Measurements from ENCODE around the gene GAGE12J.
"Not testable (repeated sequence)": the region's sequence is repeated elsewhere in the genome, so short reads cannot be mapped to it uniquely, and the experiment has no call there.

Gene GAGE12J

GRCh38 chrX:49292400-49293362 lies 29.2 kb upstream of the GAGE12J start:
- peaks cover 16% of the 10 kb centered on the region for H3K4me1 Mint-ChIP-seq (ENCODE audit: low read depth)
- H3K4me3 Mint-ChIP-seq, result no peak overlapping the region
- peaks cover 17% of the 10 kb centered on the region for H3K27me3 Mint-ChIP-seq (ENCODE audit: low read depth)
- H3K9me3 Mint-ChIP-seq, result no peaks in the 10 kb centered on the region
- H3K27ac Mint-ChIP-seq, result peak overlapping the region; percentile 52
- H3K36me3 Mint-ChIP-seq (ENCODE audit: low read depth), result peaks cover 6% of the 10 kb centered on the region

- not testable (repeated sequence) for H3K4me1 Mint-ChIP-seq (ENCODE audit: low read depth); H3K36me3 Mint-ChIP-seq (ENCODE audit: low read depth); H3K4me3 Mint-ChIP-seq; H3K27ac Mint-ChIP-seq; H3K9me3 Mint-ChIP-seq
- H3K27me3 Mint-ChIP-seq (ENCODE audit: low read depth), result peaks cover 25% of the 10 kb centered on the region
Observed at GRCh38 chrX:49299293-49299692, 22.5 kb upstream of the GAGE12J start.

GRCh38 chrX:49300703-49301102 lies 21.1 kb upstream of the GAGE12J start:
- Mint-ChIP-seq H3K27me3 (ENCODE audit: low read depth) (peaks cover 24% of the 10 kb centered on the region), H3K4me1 (ENCODE audit: low read depth) (no peaks in the 10 kb centered on the region), H3K9me3 (no peaks in the 10 kb centered on the region), H3K4me3 (no peak overlapping the region), H3K36me3 (ENCODE audit: low read depth) (no peaks in the 10 kb centered on the region), H3K27ac (no peak overlapping the region)

- peaks cover 22% of the 10 kb centered on the region for H3K27me3 Mint-ChIP-seq (ENCODE audit: low read depth)
- no peak within 1 kb of the TSS for H3K4me3 Mint-ChIP-seq
- no peak within 1 kb of the TSS for H3K27ac Mint-ChIP-seq
- H3K36me3 Mint-ChIP-seq (ENCODE audit: low read depth), result no peaks in the 10 kb centered on the region
- H3K4me1 Mint-ChIP-seq (ENCODE audit: low read depth), result no peaks in the 10 kb centered on the region
- no peaks in the 10 kb centered on the region for H3K9me3 Mint-ChIP-seq
Observed at GRCh38 chrX:49303346-49303745, 18.5 kb upstream of the GAGE12J start, which contains the start of gene GAGE10. Gene GAGE10 (plus strand): TSS chrX:49303646. CDS start chrX:49304860, 1,214 bp downstream.

- not testable (repeated sequence) for H3K36me3 Mint-ChIP-seq (ENCODE audit: low read depth); H3K4me3 Mint-ChIP-seq; H3K9me3 Mint-ChIP-seq; H3K27ac Mint-ChIP-seq
- Mint-ChIP-seq H3K27me3 (ENCODE audit: low read depth) (peaks cover 37% of the 10 kb centered on the region), H3K4me1 (ENCODE audit: low read depth) (peaks cover 16% of the 10 kb centered on the region)
Observed at GRCh38 chrX:49307775-49308174, 14.1 kb upstream of the GAGE12J start.

GRCh38 chrX:49308604-49309269 lies 13.1 kb upstream of the GAGE12J start:
- H3K27ac Mint-ChIP-seq, result peak overlapping the region; percentile 71
- peak overlapping the region; percentile 82 for H3K4me3 Mint-ChIP-seq
- H3K27me3 Mint-ChIP-seq (ENCODE audit: low read depth), result peaks cover 37% of the 10 kb centered on the region
- H3K9me3 Mint-ChIP-seq, result no peaks in the 10 kb centered on the region
- peaks cover 16% of the 10 kb centered on the region for H3K4me1 Mint-ChIP-seq (ENCODE audit: low read depth)
- no peaks in the 10 kb centered on the region for H3K36me3 Mint-ChIP-seq (ENCODE audit: low read depth)

GRCh38 chrX:49309401-49309981 lies 12.3 kb upstream of the GAGE12J start:
- Mint-ChIP-seq H3K4me1 (ENCODE audit: low read depth) (peaks cover 16% of the 10 kb centered on the region), H3K4me3 (peak overlapping the region; percentile 82), H3K27me3 (ENCODE audit: low read depth) (peaks cover 37% of the 10 kb centered on the region), H3K36me3 (ENCODE audit: low read depth) (no peaks in the 10 kb centered on the region), H3K27ac (peak overlapping the region; percentile 71), H3K9me3 (no peaks in the 10 kb centered on the region)

- Mint-ChIP-seq H3K9me3 (no peaks in the 10 kb centered on the region), H3K27me3 (ENCODE audit: low read depth) (peaks cover 42% of the 10 kb centered on the region), H3K36me3 (ENCODE audit: low read depth) (no peaks in the 10 kb centered on the region), H3K4me3 (no peak overlapping the region), H3K4me1 (ENCODE audit: low read depth) (peaks cover 16% of the 10 kb centered on the region), H3K27ac (no peak overlapping the region)
Observed at GRCh38 chrX:49310371-49310770, 11.5 kb upstream of the GAGE12J start.

GRCh38 chrX:49312176-49312575 lies 9.7 kb upstream of the GAGE12J start:
- no peaks in the 10 kb centered on the region for H3K36me3 Mint-ChIP-seq (ENCODE audit: low read depth)
- peaks cover 35% of the 10 kb centered on the region for H3K27me3 Mint-ChIP-seq (ENCODE audit: low read depth)
- H3K27ac Mint-ChIP-seq, result no peak overlapping the region
- H3K4me3 Mint-ChIP-seq, result no peak overlapping the region
- H3K9me3 Mint-ChIP-seq, result no peaks in the 10 kb centered on the region
- H3K4me1 Mint-ChIP-seq (ENCODE audit: low read depth), result peaks cover 16% of the 10 kb centered on the region

GRCh38 chrX:49316085-49316484 lies 5.8 kb upstream of the GAGE12J start:
- H3K9me3 Mint-ChIP-seq, result no peaks in the 10 kb centered on the region
- no peaks in the 10 kb centered on the region for H3K4me1 Mint-ChIP-seq (ENCODE audit: low read depth)
- H3K36me3 Mint-ChIP-seq (ENCODE audit: low read depth), result no peaks in the 10 kb centered on the region
- H3K27ac Mint-ChIP-seq, result no peak overlapping the region
- H3K4me3 Mint-ChIP-seq, result no peak overlapping the region
- peaks cover 8% of the 10 kb centered on the region for H3K27me3 Mint-ChIP-seq (ENCODE audit: low read depth)

GRCh38 chrX:49322266-49322665 lies 429 bp downstream of the GAGE12J start:
- H3K4me3 Mint-ChIP-seq; H3K36me3 Mint-ChIP-seq (ENCODE audit: low read depth); H3K27ac Mint-ChIP-seq; H3K9me3 Mint-ChIP-seq; H3K4me1 Mint-ChIP-seq (ENCODE audit: low read depth); H3K27me3 Mint-ChIP-seq (ENCODE audit: low read depth): not testable (repeated sequence)

- H3K9me3 Mint-ChIP-seq; H3K27me3 Mint-ChIP-seq (ENCODE audit: low read depth); H3K36me3 Mint-ChIP-seq (ENCODE audit: low read depth); H3K27ac Mint-ChIP-seq; H3K4me1 Mint-ChIP-seq (ENCODE audit: low read depth); H3K4me3 Mint-ChIP-seq: not testable (repeated sequence)
Observed at GRCh38 chrX:49323735-49324134, 1.9 kb downstream of the GAGE12J start.

- not testable (repeated sequence) for H3K27me3 Mint-ChIP-seq (ENCODE audit: low read depth); H3K9me3 Mint-ChIP-seq; H3K27ac Mint-ChIP-seq; H3K36me3 Mint-ChIP-seq (ENCODE audit: low read depth); H3K4me1 Mint-ChIP-seq (ENCODE audit: low read depth); H3K4me3 Mint-ChIP-seq
Observed at GRCh38 chrX:49330421-49330820, 8.6 kb downstream of the GAGE12J start.

- not testable (repeated sequence) for H3K4me3 Mint-ChIP-seq; H3K36me3 Mint-ChIP-seq (ENCODE audit: low read depth); H3K27ac Mint-ChIP-seq; H3K9me3 Mint-ChIP-seq; H3K27me3 Mint-ChIP-seq (ENCODE audit: low read depth); H3K4me1 Mint-ChIP-seq (ENCODE audit: low read depth)
Observed at GRCh38 chrX:49331282-49331681, 9.4 kb downstream of the GAGE12J start, which contains the start of gene GAGE13. Gene GAGE13 (plus strand): TSS chrX:49331582. CDS start chrX:49332738, 1,156 bp downstream.

GRCh38 chrX:49331841-49332240 lies 10.0 kb downstream of the GAGE12J start:
- not testable (repeated sequence) for H3K27me3 Mint-ChIP-seq (ENCODE audit: low read depth); H3K4me3 Mint-ChIP-seq; H3K27ac Mint-ChIP-seq; H3K4me1 Mint-ChIP-seq (ENCODE audit: low read depth); H3K36me3 Mint-ChIP-seq (ENCODE audit: low read depth); H3K9me3 Mint-ChIP-seq

Data from T-helper 1 cell treated with Interleukin-12 subunit alpha and Interleukin-12 subunit beta and Interleukin-4 antibody, amounts not matched to agents 30 μg/mL and 1 μg/mL, for 36 hours (primary cell).